A549 (cell line): Measurements from ENCODE around the gene RNU2-1.

Experiments used
- CHD2 ChIP-seq: fragments of 150-350 bp; IDR thresholded peaks from 2 replicates; pipeline ENCODE4 v1.6.1; 2014; ENCODE audit warnings: low read length; ENCODE audit not compliant: partially characterized antibody
- CTCF ChIP-seq: fragments of >200 bp; sonication (Bioruptor Twin); formaldehyde crosslinking; IDR thresholded peaks from 3 replicates; pipeline ENCODE4 v1.5.1; 2016
- EP300 ChIP-seq, 2 experiments: fragments of >200 bp; sonication (Bioruptor Twin); formaldehyde crosslinking; IDR thresholded peaks; 2 replicates in 1 of 2; 3 replicates in 1 of 2; pipeline ENCODE4 v1.6.1; 2016 to 2017
- MAX ChIP-seq: IDR thresholded peaks from 2 replicates; pipeline ENCODE4 v1.6.1; 2012
- POLR2A ChIP-seq: IDR thresholded peaks from 2 replicates; pipeline ENCODE4 v1.6.1; 2012; ENCODE audit warnings: mild to moderate bottlenecking, low read length
- REST ChIP-seq: fragments of 200-600 bp; sonication (generic); IDR thresholded peaks from 2 replicates; pipeline ENCODE4 v1.6.1; 2016; ENCODE audit warnings: antibody characterized with exemption, mild to moderate bottlenecking, moderate library complexity
- RFX5 ChIP-seq: fragments of 450-650 bp; IDR thresholded peaks from 2 replicates; pipeline ENCODE4 v1.7.1; 2014; ENCODE audit warnings: antibody characterized with exemption, mild to moderate bottlenecking, moderate library complexity
- TP53 ChIP-seq: fragments of 250-450 bp; sonication (Bioruptor Pico); IDR thresholded peaks from 2 replicates; pipeline ENCODE4 v1.5.0; 2021; ENCODE audit warnings: mild to moderate bottlenecking, moderate library complexity

DNA sequence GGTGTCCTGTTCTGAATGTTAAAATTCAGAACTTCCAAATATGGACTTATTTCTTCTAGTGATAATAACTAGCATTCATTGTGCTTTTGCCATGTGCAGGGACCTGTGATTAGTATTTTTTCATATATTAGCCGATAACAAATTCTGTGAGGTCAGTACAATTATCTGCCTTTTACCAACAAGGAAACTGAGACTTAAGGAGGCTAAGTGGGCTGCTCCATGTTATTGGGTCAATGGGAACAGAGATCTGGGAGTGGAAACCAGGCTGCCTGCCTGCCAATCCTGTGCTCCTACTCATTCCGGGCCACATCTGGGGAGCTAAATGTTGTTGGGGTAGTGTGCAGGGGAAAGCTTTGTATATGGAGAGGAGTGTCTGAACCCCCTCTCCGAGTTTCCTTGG, 18.4 kb downstream of the RNU2-1 start:
- no peak for TF ChIP-seq CTCF
- TF ChIP-seq POLR2A: no peak
- no peak for TF ChIP-seq RFX5
- no peak for TF ChIP-seq TP53 (CRISPR knock-in tag)
- TF ChIP-seq REST: no peak
- no peak for TF ChIP-seq EP300 (IDR thresholded peaks at IDR 0.05)
- no peak for TF ChIP-seq MAX
- no peak for TF ChIP-seq CHD2
